MV-4-11 (cell line): ENCODE data around the gene TMEM80.
A peak's percentile ranks its signal among the peaks of the same experiment; 100 is the strongest.
"Not testable (repeated sequence)": the region's sequence is repeated elsewhere in the genome, so short reads cannot be mapped to it uniquely, and the experiment has no call there.

ENCODE experiments used
- DNase-seq: peaks from one replicate; lab custom pipeline; 2025; lab: John Stamatoyannopoulos, UW

The TMEM80 gene

DNA sequence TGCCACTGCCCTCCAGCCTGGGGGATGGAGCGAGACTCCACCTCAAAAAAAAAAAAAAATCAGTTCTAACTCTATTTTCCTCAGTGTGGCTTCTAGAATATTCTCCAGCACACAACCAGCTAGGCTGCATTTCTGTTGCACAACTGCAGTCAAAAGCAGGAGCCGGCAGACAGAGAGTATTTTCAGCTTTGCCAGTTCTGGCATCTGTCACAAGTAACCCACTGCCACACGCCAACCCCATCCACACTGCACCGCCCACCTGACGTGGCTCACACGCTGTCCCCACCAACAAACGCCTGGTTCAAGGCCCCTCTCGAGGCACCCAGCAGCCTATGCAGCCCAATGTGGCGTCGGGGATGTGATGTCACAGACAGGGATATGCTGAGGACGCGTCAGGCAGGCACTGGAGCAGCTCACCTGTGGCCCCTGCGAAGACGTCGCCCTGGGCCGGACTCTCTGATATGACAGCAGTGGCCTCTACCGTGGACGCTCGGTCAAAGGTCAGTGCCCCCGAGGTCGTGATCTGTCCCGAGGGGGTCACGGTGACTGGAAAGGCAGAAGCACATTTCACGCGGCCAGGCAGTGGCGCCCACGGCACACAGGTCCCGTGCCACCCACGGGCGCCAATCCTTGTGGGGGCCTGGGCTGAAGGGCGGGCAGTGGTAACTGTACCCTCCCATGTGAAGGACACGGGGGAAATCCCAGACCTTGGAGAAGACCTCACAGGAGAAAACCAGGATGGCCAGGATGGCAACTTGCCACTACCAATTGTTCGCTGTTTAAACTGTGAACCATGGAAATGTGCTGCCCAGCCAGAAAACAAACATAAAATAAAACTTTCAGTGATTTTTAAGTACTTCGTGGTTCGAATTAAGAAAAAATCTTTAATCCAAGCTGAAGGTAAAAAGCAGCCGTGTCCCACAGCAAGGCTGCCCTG lies 16.1 kb upstream of the TMEM80 start:
- no peak for DNase-seq

DNA sequence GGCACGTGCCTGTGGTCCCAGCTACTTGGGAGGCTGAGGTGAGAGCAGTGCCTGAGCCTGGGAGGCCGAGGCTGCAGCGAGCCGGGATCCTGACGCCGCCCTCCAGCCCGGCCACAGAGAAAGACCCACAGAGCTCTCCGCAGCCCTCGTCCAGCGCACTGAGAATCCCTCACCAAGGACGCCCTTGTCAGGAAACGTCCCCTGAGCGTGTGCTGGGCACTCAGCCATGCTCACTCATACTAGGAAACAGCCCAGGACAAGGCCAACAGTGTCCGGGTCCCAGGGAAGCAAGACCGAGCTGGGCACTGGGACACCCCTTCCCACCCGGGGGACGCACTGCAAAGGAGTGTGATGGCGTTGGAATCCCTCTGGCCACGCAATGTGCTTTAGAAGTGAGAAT lies 15.1 kb upstream of the TMEM80 start:
- no peak for DNase-seq

DNA sequence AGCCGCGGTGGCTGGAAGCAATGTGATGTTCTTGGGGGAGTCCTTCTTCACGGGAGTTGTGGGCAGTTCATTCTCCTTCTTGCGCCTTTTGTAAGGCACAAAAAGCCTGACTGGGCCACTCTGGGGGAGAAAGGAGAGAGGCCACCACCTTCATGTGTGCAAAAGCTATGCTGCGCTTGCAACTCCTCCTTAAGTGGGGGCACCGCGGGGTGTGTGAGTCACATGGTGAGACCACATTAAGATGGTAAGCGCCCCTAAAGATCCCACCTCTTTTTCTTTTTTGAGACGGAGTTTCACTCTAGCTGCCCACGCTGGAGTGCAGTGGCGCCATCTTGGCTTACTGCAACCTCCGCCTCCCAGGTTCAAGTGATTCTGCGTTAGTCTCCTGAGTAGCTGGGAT lies 14.6 kb upstream of the TMEM80 start:
- DNase-seq, result peak; percentile 14

DNA sequence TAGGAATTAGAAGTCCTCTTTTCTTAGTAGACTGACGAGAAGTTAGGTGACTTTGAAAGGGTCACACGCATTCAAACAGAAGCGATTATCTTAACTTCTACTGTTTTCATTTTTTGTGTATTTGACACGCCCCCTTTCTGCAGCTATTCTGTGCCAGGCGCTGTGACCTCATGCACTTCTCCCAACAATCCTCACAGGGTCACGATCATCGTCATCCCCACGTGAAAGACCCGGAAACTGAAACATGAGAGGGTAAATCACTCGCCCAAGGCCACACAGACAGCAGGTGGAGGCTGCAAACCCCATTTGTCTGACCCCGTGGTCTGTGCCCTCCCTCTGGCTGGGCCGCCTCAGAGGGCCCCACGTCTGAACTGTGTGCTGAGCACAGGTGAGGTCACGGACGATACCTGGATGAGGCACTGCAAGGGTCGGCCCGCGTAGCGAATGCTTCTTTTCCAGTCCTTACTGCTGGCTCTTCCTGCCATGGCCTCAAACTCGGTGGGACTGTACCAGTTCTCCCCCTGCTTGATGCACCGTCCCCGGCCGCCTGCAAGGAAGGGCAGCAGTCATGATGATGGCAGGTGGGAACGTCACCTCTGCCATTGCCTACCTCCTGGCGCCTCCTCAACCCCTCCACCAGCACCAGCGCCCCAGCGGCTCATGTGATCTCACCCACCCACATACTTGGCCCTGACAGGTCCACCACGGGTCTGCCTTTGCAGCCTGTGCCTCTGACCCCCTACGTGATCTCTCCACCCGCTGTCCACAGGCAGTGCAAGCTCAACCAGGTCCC lies 9.0 kb upstream of the TMEM80 start:
- DNase-seq, result no peak

DNA sequence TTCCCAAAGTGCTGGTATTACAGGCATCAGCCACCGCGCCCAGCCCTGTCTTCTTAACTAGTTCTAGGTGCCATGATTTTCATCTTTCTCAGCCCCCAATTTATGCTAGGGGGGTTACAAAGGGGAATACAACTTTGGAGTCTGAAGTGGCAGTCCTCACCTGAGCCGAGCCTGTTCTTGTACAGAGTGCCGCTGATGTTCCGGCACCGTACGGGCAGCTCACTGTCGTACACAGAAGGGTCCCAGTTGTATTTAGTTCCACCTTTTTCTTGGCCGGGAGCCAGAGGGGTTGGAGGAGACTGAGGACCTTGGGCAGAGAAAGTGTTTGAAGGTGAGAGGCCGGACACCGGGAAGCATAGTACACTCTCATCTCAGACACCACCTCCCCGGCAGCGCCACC lies 7.9 kb upstream of the TMEM80 start:
- no peak for DNase-seq

DNA sequence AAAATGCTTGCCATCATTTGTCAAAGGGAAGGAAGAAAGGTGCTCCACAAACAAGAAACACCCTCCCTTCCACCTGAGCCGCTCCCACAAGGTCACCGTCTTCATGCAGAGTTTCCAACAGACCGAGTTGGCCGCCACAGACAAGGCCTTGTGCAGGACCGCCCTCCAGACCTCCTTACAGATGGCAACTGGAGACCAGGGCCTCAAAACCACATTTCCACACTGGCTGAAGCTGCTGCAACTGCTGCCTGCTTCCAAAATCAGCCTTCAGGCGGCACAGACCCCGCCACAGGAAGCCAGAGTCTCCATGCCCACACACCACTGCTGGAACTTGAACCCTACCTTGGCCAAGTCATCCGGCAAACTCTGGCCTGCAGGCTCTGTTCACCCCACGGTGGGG lies 6.9 kb upstream of the TMEM80 start:
- DNase-seq, result peak; percentile 52

DNA sequence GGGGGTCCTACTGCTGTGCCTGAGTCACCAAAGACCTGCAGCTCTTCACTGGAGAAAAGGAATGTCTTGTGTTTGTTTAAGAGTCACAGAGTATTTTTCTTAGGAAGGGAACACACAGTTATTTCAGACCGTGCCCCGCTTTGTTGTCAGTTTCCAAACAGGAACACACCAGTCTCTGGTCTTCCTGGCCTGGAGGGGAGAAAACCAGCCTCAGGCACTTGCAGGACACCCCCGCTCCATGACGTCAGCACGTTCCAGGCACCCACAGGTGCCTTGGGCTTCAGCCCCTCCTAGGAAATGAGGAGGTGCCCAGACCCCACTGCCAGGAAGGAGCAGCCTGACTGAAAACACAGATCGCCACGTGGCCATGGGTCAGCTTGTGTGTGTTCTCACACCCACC lies 6.0 kb upstream of the TMEM80 start:
- DNase-seq, result no peak

DNA sequence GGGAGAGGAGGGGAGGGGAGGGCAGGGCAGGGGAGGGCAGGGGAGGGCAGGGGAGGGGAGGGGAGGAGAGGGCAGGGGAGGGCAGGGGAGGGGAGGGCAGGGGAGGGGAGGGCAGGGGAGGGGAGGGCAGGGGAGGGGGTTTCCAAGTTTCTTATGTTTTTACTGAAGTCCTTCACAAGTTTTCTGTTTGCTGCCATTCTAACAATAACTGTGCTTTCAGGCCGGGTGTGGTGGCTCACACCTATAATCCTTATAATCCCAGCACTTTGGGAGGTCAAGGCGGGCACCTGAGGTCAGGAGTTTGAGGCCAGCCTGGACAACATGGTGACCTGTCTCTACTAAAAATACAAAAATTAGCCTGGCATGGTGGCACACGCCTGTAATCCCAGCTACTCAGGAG lies 5.4 kb upstream of the TMEM80 start:
- not testable (repeated sequence) for DNase-seq

DNA sequence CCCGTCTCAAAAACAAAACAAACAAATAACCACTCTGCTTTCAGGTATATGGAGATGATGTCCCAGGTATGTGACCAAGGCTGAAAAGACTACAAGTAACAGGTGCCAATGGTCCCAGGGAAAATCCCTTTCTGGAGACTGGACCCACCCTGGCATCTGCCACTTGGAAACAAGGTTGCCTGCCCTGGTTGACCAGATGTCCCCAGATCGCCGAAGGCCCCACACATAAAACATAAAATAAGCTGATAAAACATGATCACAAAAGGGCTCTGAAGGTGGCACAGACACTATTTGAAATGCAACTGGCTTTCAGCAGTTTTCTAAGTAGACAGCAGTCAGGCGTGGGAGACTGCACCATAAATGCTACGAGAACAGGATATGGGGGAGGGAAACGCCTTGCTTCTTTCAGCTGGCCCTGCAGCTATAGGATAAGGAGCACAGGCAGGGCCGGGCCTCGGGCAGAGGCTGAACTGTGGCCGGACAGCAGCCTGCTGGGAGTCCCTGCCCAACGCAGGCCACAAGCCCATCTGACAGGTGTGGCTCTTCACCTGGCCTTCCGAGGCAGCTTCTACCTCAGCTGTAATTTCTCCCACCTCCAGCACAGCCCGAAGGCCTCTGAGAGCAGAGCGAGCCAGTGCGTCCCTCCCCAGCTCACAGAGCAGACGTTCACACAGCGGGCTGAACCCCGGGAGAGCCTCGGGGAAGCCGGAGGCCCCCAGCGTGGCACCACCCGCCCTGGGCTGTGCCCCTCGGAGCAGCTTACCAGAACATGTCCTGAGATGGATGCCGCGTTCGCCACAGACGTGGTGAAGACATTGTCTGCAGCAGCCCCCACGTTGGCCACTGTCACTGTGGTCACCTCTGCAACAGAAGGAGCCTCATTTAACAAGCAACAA lies 4.6 kb upstream of the TMEM80 start:
- DNase-seq, result no peak

DNA sequence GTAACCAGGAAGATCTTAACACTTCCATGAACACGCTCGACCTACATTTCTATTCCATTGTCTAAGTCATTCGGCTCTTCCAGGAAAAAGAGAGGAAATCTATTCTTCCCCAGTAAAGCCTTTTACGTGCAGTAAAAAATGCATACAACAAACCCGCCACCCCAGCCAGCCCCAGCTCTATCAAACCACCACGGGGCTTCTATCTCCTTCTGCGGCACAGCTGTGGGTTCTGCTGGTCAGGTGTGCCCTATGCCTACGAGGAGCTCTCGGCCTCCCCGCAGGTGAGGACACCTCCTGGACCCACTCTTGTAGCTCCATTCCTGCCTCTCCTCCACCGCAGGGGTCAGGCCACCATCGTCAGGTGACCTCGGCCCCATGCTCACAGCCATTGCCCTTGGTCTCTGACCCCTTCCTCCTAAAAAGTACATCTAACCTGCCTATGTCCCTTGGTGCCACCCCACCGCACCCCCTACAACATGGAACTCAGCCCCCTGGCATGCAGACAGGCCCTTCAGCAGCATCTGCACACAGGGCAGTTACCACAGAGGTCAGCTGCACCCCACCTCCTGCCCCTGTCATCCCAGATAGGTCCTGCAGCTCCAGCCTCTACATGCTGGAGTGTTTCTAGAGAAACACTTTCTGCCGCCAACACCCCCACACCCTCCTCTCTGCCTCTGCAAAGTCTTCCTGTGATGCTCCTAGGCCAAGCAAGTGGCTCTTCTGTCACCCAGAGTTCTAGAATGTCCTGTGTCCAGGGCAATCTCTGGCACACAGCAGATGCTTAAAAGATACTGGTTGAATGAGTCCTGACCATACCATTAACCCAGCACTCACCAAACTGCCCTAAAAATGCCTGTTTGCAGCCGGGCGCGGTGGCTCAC lies 3.7 kb upstream of the TMEM80 start:
- no peak for DNase-seq

DNA sequence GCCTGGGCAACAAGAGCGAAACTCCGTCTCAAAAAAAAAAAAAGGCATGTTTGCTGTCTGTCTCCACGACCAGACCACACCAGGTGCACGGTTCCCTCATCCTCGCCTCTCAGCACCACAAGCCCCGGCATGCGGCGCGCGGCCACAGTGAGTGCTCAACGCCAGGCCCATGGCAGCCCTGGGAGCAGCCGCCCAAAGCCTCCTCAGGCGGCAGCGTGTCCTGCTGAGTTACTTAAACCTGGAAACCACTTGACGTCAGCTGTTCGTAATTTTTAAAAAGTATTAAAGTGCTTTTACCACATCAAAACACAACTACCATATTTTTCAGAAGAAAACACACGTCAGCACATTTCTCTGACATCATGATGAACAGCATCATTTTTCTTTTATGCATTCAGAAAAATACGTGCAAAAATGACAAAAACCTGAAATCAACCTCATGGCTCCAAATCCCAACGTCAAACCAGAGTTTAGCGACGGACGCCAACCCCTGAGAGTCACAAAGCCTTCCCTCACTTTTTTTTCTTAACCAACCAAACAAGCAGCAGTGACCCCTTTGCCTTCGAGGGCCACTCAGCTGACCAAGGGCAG lies 2.7 kb upstream of the TMEM80 start:
- peak; percentile 62 for DNase-seq

DNA sequence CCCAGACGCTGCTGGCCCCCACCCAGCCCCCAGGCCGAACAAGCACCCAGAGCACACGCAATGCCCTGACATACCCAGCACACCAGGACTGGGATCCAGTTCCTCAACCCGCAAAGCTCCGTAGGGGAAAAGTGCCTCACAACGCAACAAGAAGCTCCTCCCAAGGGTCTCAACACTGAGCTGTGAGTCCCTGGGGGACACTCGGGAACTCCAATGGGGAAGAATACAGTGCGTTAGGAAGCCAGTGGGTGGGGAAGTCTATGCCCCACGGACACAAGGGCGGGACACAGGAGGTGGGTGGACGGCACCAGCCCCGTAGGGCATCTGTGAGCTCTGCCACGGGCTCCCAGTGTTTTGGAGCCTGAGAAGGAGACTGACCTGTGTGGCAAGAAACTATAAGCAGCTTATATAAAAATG lies 2.2 kb upstream of the TMEM80 start:
- DNase-seq, result peak; percentile 21

DNA sequence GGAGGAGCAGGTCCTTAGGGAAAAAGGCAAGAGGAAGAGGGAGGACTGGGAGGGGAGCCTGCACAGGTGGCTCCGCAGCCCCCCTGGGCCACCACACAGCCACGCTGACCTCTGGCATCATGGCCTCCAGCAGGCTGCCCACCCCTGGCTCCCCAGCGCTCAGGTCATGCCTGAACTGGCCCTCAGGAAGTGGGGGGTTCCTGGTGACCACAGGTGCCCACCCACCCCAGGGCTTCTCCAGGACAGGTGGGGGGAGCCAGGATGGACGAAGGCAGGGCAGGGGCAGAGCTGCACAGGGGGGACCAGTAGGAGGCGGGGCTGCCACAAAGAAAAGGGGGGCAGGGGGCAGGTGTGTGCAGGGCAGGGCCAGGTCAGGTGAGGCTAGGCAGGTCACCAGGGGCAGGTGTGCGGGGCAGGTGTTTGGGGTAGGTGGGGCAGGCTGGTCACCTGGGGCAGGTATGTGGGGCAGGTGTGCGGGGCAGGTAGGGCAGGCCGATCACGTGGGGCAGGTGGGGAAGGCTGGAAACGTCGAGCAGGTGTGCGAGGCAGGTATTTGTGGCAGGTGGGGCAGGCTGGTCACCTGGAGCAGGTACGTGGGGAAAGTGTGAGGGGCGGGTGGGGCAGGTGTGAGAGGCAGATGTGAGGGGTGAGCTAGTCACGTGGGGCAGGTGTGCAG lies 1.6 kb upstream of the TMEM80 start:
- no peak for DNase-seq

DNA sequence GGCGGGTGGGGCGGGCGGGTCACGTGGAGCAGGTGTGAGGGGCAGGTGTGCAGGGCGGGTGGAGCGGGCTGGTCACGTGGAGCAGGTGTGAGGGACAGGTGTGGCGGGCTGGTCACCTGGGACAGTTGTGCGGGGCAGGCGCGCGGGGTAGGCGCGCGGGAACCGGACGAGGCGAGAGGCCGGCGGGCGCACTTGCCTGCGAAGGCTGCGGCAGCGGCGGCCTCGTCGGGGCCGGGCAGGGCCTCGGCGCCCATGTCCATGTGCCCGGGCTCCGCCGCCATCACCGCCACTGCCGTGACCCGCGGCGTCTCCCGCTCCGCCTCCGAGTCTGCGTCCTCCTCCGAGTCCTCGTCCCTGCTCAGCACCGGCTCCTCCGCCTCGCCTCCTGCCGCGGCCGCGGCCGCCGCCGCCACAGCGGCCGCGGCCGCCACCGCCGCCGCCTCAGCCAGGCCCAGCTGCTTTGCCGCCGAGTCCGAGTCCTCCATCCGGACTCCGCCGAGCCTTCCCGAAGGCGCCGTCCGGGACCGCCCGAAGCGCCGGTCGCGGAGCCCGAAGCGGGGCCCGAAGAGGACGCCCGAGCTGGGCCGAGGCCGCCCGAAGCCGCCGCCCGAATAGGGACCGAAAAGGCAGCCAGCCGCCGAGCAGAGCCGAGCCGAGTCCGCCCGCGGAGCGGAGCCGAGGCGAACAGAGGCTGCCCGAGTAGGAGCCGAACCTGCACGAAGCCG lies 891 bp upstream of the TMEM80 start, which contains the start of gene DEAF1:
DEAF1 (minus strand) TSS at position 660 of the 725 bp plus-strand sequence; CDS start at position 485, 175 bp downstream.
- peak; percentile 95 for DNase-seq

DNA sequence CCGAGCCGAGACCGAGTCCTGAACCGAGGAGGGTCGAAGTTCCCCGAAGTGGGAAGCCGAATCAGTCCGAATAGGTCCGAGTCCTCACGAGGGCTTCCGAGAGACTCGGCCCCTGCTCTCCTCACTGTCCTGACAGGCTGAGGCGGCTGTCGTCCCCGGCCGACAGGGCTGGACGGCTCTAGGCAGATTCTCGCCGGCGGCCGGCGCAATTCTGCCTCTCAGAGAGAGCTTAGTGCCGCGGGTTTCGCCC lies 403 bp upstream of the TMEM80 start:
- DNase-seq, result no peak

DNA sequence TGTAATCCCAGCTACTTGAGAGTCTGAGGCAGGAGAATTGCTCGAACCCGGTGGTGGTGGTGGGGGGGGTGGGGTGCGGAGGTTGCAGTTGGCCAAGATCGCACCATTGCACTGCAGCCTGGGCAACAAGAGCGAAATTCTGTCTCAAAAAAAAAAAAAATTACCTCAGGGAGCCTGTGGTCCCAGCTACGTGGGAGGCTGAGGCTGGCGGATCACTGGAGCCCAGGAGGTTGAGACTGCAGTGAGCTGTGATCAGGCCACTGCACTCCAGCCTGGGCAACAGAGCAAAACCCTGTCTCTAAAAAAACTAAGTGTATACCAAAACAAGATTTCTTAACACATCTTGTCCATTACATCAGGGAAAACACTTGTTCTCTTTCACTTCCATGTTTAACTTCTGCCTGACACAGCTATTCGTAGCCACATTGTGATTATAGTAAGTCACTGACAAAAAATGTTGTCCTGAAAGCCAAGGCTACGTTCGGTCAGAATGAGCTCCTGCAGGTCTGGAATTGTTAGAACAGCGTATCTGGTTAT lies 1.4 kb downstream of the TMEM80 start:
- DNase-seq, result peak; percentile 93

DNA sequence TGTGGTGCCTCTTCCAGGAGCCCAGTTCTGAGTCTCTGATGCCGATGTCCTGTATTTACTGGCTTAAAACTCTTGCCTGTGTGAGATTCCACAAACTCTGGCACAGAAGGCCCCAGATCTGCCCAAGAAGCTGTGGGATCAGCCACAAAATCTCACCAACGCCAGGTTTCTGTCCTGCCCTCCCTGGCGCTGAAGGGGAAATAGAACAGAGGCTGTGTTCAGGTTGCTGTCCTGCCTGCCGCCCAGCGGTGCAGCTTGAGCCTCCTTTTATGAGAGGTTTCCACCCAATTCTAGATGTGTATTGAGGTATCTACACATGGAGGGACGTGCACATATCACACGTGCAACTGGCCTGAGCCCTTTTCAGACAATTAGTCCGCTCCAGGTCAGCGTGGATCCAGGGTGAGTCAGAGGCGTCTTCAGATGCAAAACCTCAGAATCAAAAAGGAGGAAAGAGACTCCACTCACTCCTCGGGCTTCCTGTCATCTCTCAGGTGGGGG lies 2.2 kb downstream of the TMEM80 start:
- DNase-seq, result peak; percentile 56

DNA sequence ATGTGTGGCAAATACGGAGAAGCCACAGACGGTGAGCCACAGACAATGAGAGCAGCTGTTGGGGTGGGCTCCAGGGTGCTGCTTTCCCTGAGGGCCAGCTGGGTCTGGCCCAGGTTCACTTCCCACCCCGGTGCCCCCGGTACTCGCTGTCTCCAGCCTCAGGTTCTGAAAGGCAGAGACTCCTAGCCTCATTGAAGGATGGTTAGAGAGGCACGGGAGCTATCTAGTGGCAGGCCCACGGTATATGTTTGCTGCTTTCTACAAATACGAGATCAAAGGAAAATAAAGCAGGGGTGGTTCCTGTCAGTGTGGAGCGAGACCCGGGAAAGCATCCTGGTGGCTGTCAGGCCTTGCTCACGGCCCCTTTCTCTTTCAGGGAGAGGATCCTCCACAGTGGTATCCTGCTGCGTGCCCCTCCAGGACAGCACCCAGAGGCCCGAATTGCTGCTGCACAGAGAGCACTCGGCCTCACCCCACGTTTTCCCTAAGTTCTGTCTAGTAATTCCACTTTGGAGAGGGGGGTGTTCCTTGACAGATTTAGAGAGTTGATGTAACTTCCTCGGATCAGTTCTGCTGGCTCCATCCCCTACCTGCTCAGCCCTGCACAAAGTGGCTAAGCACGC lies 3.0 kb downstream of the TMEM80 start:
- no peak for DNase-seq

DNA sequence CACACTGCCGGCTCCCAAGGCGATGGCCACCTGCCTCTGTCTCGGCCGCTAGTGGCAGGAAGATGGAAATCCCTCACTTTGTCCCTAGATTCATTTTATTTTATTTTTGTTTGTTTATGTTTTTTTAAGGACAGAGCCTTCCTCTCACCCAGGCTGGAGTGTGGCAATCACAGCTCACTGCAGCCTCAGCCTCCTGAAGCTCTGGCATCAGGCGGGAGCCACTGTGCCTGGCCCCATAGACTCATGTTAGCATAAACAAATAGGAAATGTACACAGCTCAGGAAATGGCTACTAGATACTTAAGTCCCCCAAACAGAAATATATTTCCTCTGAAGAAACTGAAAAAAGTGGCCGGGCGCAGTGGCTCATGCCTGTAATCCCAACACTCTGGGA lies 3.5 kb downstream of the TMEM80 start:
- DNase-seq, result no peak
